IPS DF 4.7 (cell line): ENCODE measurements around the gene DSCAML1.

Experiments used
- DNase-seq: peaks from one replicate; pipeline ENCODE4 v3.0.0-alpha.2; 2013; ENCODE audit warnings: low spot score; ENCODE audit errors: extremely low read depth

DSCAML1 gene, protein sequence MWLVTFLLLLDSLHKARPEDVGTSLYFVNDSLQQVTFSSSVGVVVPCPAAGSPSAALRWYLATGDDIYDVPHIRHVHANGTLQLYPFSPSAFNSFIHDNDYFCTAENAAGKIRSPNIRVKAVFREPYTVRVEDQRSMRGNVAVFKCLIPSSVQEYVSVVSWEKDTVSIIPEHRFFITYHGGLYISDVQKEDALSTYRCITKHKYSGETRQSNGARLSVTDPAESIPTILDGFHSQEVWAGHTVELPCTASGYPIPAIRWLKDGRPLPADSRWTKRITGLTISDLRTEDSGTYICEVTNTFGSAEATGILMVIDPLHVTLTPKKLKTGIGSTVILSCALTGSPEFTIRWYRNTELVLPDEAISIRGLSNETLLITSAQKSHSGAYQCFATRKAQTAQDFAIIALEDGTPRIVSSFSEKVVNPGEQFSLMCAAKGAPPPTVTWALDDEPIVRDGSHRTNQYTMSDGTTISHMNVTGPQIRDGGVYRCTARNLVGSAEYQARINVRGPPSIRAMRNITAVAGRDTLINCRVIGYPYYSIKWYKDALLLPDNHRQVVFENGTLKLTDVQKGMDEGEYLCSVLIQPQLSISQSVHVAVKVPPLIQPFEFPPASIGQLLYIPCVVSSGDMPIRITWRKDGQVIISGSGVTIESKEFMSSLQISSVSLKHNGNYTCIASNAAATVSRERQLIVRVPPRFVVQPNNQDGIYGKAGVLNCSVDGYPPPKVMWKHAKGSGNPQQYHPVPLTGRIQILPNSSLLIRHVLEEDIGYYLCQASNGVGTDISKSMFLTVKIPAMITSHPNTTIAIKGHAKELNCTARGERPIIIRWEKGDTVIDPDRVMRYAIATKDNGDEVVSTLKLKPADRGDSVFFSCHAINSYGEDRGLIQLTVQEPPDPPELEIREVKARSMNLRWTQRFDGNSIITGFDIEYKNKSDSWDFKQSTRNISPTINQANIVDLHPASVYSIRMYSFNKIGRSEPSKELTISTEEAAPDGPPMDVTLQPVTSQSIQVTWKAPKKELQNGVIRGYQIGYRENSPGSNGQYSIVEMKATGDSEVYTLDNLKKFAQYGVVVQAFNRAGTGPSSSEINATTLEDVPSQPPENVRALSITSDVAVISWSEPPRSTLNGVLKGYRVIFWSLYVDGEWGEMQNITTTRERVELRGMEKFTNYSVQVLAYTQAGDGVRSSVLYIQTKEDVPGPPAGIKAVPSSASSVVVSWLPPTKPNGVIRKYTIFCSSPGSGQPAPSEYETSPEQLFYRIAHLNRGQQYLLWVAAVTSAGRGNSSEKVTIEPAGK (N-terminal part only)

DNA sequence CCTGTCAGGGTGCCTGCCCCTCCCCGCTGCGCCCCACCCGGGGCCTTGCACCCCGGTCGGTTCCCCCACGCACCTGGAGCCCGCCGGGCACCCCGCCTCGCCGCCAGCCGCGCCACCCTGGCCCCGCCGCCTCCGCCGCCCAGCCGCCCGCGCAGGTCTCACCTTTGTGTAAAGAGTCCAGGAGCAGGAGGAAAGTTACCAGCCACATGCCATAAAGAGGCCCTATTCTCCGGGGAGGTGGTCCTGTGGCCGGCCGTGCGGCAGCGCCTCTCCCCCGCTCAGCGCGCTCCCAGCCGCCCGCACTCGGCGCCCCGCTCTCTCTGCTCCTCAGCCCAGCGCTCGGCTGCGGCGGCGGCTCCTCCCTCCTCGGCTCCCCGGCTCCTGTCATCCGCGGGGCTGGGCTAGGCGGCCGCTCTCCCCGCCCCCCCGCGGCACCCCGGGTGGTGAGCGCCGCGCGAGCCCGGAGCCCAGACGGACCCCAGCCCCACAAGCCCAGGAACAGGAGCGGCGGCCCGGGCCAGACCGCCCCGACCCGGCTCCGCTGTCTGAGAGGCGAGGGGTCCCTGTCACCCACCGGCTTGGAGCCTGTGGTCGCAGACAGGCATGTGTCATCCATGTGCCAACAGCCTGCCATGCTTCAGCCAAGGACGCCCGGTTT lies at the start of gene DSCAML1:
DSCAML1 (minus strand) TSS at position 345 of the 658 bp plus-strand sequence; CDS start at position 208, 137 bp downstream.
- no peak for DNase-seq

- DNase-seq = no peak
These were observed 46.9 kb upstream of the DSCAML1 start for GRCh38 chr11:117843666-117844484.

- no peak for DNase-seq
These were observed 45.3 kb upstream of the DSCAML1 start for GRCh38 chr11:117842131-117842941.

- DNase-seq = no peak
These were observed 44.6 kb upstream of the DSCAML1 start for GRCh38 chr11:117841551-117842031.

GRCh38 chr11:117840881-117841550 lies 44.0 kb upstream of the DSCAML1 start:
- DNase-seq = no peak

DNA sequence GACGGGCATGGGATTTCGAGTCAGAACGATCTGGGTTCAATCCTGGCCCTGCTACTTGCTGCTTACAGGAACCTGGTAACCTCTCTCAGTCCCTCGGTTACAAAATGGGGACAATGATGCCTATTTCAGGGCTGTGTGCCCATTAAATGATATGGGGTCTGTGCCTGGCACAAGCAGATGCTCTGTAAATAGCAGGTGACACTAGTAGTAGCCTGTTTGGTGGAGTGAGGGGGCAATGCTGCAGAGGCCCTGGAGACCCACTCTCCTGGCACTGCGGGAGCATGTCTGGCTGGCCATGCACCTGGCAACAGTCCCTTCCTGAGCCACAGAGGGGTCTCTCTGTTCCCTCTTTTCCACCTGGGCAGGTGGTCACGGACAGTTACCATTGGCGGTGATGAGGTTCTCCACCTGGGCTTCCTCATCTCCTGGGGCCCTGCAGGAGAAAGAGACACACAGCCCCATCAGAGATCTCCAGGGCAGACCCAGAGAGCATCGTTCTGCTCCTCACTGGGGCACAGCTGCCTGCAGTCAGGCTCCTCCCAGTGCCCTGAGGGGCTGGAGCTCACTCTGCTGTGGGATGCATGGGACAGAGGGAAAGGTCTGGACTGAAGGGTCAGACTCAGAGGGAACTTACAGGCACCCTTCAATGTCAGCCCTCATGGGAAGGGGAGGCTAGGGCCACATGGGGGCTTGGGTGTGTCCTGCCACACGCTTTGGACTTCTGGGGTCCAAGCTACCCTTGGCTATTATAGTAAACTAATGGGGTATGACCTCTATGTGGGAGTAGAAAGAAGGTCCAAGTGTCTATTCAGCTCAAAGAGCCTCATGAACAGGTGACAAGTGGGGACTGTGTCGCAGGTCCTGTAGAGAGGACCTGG lies 43.2 kb upstream of the DSCAML1 start:
- no peak for DNase-seq

- DNase-seq = no peak
These were observed 42.4 kb upstream of the DSCAML1 start for GRCh38 chr11:117839380-117839881.

DNA sequence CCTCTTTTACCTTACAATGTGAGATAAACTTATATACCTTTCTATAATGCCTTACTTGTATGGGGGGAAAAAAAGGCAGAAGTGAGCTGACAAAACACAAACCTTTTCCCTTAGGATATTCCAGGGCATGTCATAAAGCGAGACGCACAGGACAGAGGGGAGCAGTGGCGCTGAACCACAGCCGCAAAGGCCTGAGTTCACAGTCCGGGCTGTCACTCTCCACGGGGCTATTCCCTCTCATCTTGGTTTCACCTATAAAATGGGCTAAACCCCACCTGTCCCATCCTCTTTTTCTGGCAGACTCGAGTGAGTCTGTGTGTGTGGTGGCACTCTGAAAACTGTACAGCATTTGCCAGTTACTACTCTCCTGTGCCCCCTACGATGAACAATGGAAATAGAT lies 41.9 kb upstream of the DSCAML1 start:
- DNase-seq = no peak

DNA sequence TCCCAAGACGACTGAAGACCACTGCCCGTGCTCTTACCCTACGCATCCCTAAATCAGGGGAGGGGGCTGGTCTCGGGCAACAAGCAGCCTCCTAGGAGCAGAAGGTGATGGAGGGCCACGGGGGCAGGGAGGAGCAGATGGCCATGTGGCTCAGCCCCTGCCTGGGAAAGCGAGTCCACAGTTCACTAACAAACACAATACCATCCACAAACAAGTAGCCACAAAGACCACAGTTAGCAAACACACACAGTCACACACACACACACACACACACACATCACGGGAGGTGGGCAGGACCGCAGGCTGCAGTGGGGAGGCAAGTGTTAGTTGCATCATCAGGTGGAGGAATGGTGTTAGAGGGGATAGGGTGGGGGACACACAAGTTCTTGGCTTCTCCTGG lies 40.8 kb upstream of the DSCAML1 start:
- no peak for DNase-seq

DNA sequence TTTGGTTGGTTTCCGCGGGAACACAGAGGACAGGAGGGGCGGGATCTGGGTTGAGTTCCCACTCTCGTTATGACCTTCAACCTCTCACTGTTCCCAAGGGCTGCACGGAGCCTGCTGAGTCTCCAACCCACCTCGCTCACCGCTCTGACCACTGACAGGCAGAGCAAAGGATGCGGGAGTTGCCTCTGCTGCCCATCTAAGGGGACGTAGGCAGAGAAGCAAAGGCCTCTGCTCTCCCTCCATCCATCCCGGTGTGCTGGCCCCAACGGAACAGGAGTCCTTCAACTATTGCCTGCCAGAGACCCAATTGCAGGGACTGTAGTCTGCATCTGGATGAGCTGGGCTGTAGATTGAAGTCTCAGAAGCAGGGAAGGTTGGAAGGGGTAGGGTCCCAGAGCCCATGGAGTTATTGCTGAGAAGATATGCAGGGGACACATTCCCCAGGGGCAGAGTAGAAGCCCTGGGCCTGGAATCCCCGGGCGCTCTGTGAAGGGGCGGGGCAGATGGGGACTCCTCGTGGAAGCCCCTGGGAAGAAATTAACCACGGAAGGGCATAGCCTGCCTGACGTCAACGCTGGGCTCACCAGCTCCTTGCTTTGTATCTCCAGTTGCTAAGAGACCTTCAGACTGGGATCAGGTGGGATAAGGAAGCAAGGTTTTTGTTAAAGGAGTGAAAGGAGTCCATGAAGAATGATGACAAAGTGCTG lies 40.2 kb upstream of the DSCAML1 start:
- no peak for DNase-seq

- DNase-seq = no peak
These were observed 39.3 kb upstream of the DSCAML1 start for GRCh38 chr11:117836077-117836960.

GRCh38 chr11:117835576-117835975 lies 38.6 kb upstream of the DSCAML1 start:
- no peak for DNase-seq

GRCh38 chr11:117834838-117835443 lies 37.9 kb upstream of the DSCAML1 start:
- no peak for DNase-seq

DNA sequence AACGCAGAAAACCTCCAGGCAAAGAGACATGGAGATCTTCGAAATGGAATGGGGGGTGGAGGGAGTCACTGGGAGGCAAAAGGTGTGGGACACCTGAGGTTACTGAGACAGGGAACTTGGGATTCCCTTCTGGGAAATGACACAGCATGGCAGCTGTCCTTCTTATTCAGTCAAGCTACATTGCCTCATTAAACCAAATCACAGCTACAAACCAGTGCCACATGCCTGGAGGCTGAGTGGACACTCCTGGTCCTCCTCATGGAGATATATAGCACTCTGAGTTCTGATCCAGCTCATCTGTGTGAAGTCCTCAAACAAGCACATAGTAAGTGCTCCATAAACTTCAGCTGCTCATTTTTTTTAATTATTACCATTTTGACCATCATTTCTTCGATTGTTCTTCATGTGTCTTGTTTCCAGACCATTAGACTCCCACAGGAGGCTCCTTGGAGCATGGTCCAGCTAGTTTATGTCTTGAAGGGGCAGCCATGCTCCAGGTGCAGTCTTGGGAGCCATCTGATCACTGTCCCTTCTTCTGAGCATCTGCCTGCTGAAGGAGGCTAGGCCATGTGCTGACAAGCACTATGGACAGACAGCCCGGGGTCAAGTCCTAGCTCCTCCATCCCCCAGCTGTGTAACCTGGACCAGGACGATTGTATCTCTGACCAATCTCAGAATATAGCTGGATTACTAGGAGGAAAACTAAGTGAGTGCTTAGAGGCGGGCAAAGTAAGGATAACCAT lies 37.2 kb upstream of the DSCAML1 start:
- no peak for DNase-seq
